CD4-positive, CD25-positive, alpha-beta regulatory T cell (primary cell): ENCODE results near the gene HFM1. TPM values are rescaled to one million over a fixed set of nuclear protein-coding genes. Genes with fewer than 3 reads are reported as not detected.

Experiments used
- ATAC-seq, 2 donors: fragments of 150-1000 bp; cut with Tn5 transposase; one replicate each; pipeline ENCODE4 v1.10.0; 2021; ENCODE audit warnings: low read depth in 2 of 2, moderate number of reproducible peaks in 2 of 2, moderate library complexity in 1 of 2
- DNase-seq, 3 donors: peaks; one replicate each; pipeline versions ENCODE4 v3.0.0 to v3.0.0-alpha.2; 2012 to 2022; ENCODE audit warnings: mixed read lengths in 1 of 3
- H3K27ac ChIP-seq: one replicate; pipeline ENCODE4 v1.7.0; 2013; ENCODE audit warnings: mild to moderate bottlenecking, low read length; ENCODE audit not compliant: insufficient read depth, poor library complexity, severe bottlenecking
- H3K27me3 ChIP-seq: one replicate; pipeline ENCODE4 v1.7.0; 2013; ENCODE audit warnings: low read length; ENCODE audit not compliant: control insufficient read depth, insufficient read depth
- H3K36me3 ChIP-seq: one replicate; pipeline ENCODE4 v1.7.0; 2013; ENCODE audit warnings: mild to moderate bottlenecking, low read length, moderate library complexity; ENCODE audit not compliant: control insufficient read depth, insufficient read depth
- H3K4me1 ChIP-seq: 2 replicates; pipeline ENCODE4 v1.7.0; 2013; ENCODE audit warnings: mild to moderate bottlenecking, low read length; ENCODE audit not compliant: insufficient read depth, control insufficient read depth, poor library complexity, severe bottlenecking
- H3K4me3 ChIP-seq: one replicate; pipeline ENCODE4 v1.7.0; 2013; ENCODE audit warnings: low read depth, mild to moderate bottlenecking, low read length, moderate library complexity
- H3K9me3 ChIP-seq, 2 experiments: 1 replicate in 1 of 2; 2 replicates in 1 of 2; pipeline ENCODE4 v1.7.0; 2013; ENCODE audit warnings: low read length in 2 of 2, mild to moderate bottlenecking in 1 of 2, moderate library complexity in 1 of 2; ENCODE audit not compliant: control insufficient read depth in 2 of 2
- H3K27ac Mint-ChIP-seq, 3 donors: one replicate each; pipeline ENCODE4 v1.8.0; 2020 to 2022; ENCODE audit warnings: mild to moderate bottlenecking in 3 of 3, mixed read lengths in 3 of 3, moderate library complexity in 2 of 3
- H3K27me3 Mint-ChIP-seq: one replicate; pipeline ENCODE4 v1.8.0; 2022; ENCODE audit warnings: mild to moderate bottlenecking, mixed read lengths
- H3K36me3 Mint-ChIP-seq: one replicate; pipeline ENCODE4 v1.8.0; 2020; ENCODE audit warnings: mixed read lengths
- H3K4me1 Mint-ChIP-seq, 4 donors: one replicate each; pipeline ENCODE4 v1.8.0; 2020 to 2022; ENCODE audit warnings: mixed read lengths in 4 of 4, mild to moderate bottlenecking in 1 of 4
- H3K4me3 Mint-ChIP-seq, 4 donors: one replicate each; pipeline ENCODE4 v1.8.0; 2020 to 2022; ENCODE audit warnings: mild to moderate bottlenecking in 4 of 4, mixed read lengths in 4 of 4, moderate library complexity in 3 of 4
- H3K9me3 Mint-ChIP-seq, 7 donors: one replicate each; pipeline ENCODE4 v1.8.0; 2020 to 2022; ENCODE audit warnings: mixed read lengths in 7 of 7, mild to moderate bottlenecking in 3 of 7, moderate library complexity in 2 of 7
- polyA plus RNA-seq, 4 donors: library from polyadenylated mRNA; unstranded; fragments of 300-500 nt; fragmentation: Illumina TruSeq; gene quantifications; one replicate each; pipeline ENCODE4 v1.2.3, GENCODE V29; 2021
- total RNA-seq: library from RNA; stranded (reverse); gene quantifications from one replicate; pipeline ENCODE4 v1.2.3, GENCODE V29; 2022

The HFM1 gene
- total and polyA plus RNA-seq, 5 donors from 2014 or later = not detected

- H3K27me3 Mint-ChIP-seq = no peaks in the 10 kb centered on the region
- Histone ChIP-seq H3K27ac (no peak overlapping the region), H3K9me3 (no peaks in the 10 kb centered on the region), H3K27me3 (no peaks in the 10 kb centered on the region), H3K4me3 (no peak overlapping the region), H3K4me1 (no peaks in the 10 kb centered on the region), H3K36me3 (no peaks in the 10 kb centered on the region)
- DNase-seq (no peak), ATAC-seq (no peak)
- H3K9me3 Mint-ChIP-seq = peaks cover 0 to 2% (median 0%) of the 10 kb centered on the region in 7 donors
- no peaks in the 10 kb centered on the region for H3K4me1 Mint-ChIP-seq
- no peak overlapping the region for H3K4me3 Mint-ChIP-seq
- H3K27ac Mint-ChIP-seq = no peak overlapping the region
- H3K36me3 Mint-ChIP-seq = no peaks in the 10 kb centered on the region
Observed at GRCh38 chr1:91234181-91234580, 170.5 kb downstream of the HFM1 start.

GRCh38 chr1:91226741-91227140, 177.9 kb downstream of the HFM1 start:
- Histone ChIP-seq H3K9me3 (no peaks in the 10 kb centered on the region), H3K27ac (no peak overlapping the region), H3K36me3 (no peaks in the 10 kb centered on the region), H3K4me1 (no peaks in the 10 kb centered on the region), H3K4me3 (no peak overlapping the region), H3K27me3 (no peaks in the 10 kb centered on the region)
- Mint-ChIP-seq H3K27ac (no peak overlapping the region), H3K4me1 (no peaks in the 10 kb centered on the region), H3K36me3 (no peaks in the 10 kb centered on the region), H3K27me3 (peaks cover 4% of the 10 kb centered on the region), H3K9me3 (peaks cover 0 to 4% (median 0%) of the 10 kb centered on the region in 7 donors), H3K4me3 (no peak overlapping the region)
- no peak for DNase-seq
- no peak for ATAC-seq

- Histone ChIP-seq H3K27ac (no peak overlapping the region), H3K27me3 (no peaks in the 10 kb centered on the region), H3K9me3 (peaks cover 0 to 3% of the 10 kb centered on the region in 2 experiments), H3K36me3 (no peaks in the 10 kb centered on the region), H3K4me1 (no peaks in the 10 kb centered on the region), H3K4me3 (no peak overlapping the region)
- Mint-ChIP-seq H3K4me3 (no peak overlapping the region), H3K27ac (no peak overlapping the region), H3K9me3 (peaks cover 0 to 7% (median 4%) of the 10 kb centered on the region in 7 donors), H3K4me1 (no peaks in the 10 kb centered on the region), H3K27me3 (peaks cover 4% of the 10 kb centered on the region), H3K36me3 (no peaks in the 10 kb centered on the region)
- no peak for DNase-seq
- no peak for ATAC-seq
Observed at GRCh38 chr1:91224878-91225277, 179.8 kb downstream of the HFM1 start.

DNA sequence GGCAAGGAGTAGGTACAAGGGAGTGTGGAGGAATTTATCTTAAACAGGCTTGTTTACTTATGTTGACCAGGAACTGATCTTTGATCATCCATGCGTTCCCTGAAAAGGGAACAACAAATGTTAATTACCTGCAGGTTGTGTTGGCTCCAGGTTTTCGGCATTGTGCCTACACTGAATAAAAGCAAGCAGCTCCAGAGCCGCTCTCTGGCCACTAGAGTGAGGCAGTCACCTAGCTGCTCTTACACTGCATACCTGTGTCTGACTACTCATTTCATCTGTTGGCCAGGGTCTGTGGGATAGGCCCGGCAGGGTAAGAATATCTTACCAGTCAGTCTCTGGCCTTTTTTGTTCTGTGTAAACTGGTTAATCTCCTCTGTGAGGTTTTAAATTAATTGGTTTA, 183.6 kb downstream of the HFM1 start:
- Histone ChIP-seq H3K9me3 (peaks cover 0 to 7% of the 10 kb centered on the region in 2 experiments), H3K4me1 (no peaks in the 10 kb centered on the region), H3K27me3 (no peaks in the 10 kb centered on the region), H3K27ac (no peak overlapping the region), H3K4me3 (no peak overlapping the region), H3K36me3 (no peaks in the 10 kb centered on the region)
- H3K9me3 Mint-ChIP-seq = peaks cover 2 to 15% (median 9%) of the 10 kb centered on the region in 7 donors
- no peaks in the 10 kb centered on the region for H3K4me1 Mint-ChIP-seq
- DNase-seq (no peak), ATAC-seq (no peak)
- H3K27ac Mint-ChIP-seq = peak overlapping the region in 1 of 3 donors; percentile 31
- H3K27me3 Mint-ChIP-seq = no peaks in the 10 kb centered on the region
- no peak overlapping the region for H3K4me3 Mint-ChIP-seq
- H3K36me3 Mint-ChIP-seq = no peaks in the 10 kb centered on the region

- H3K4me3 ChIP-seq = no peak overlapping the region
- H3K9me3 Mint-ChIP-seq = peaks cover 0 to 15% (median 9%) of the 10 kb centered on the region in 7 donors
- H3K27me3 ChIP-seq = no peaks in the 10 kb centered on the region
- no peaks in the 10 kb centered on the region for H3K36me3 ChIP-seq
- H3K9me3 ChIP-seq = peaks cover 0 to 7% of the 10 kb centered on the region in 2 experiments
- H3K4me1 Mint-ChIP-seq = no peaks in the 10 kb centered on the region
- H3K4me3 Mint-ChIP-seq = no peak overlapping the region
- no peaks in the 10 kb centered on the region for H3K4me1 ChIP-seq
- DNase-seq = no peak
- H3K27ac Mint-ChIP-seq = no peak overlapping the region
- H3K27me3 Mint-ChIP-seq = no peaks in the 10 kb centered on the region
- H3K36me3 Mint-ChIP-seq = no peaks in the 10 kb centered on the region
- ATAC-seq = no peak
- H3K27ac ChIP-seq = no peak overlapping the region
Observed at GRCh38 chr1:91217911-91218310, 186.7 kb downstream of the HFM1 start.

Other genes starting within 250 kb of the HFM1 start
- gene CDC7, start 96.0 kb upstream of the HFM1 start, total RNA-seq = 6.2 TPM
- gene CDC7, start 96.0 kb upstream of the HFM1 start, polyA plus RNA-seq = 1 to 10 TPM; 3.9 to 7.9 (median 5.4) TPM